Activated T-cell treated with anti-CD3 and anti-CD28 coated beads for 48 hours (primary cell): Measurements from ENCODE around the gene BMPR2.
"Not testable (repeated sequence)": the region's sequence is repeated elsewhere in the genome, so short reads cannot be mapped to it uniquely, and the experiment has no call there.

ENCODE experiments used
- DNase-seq: peaks from one replicate; pipeline ENCODE4 v3.0.0-alpha.2; 2020; ENCODE audit warnings: low read depth

Gene BMPR2

GRCh38 chr2:202530038-202530437, 153.9 kb downstream of the BMPR2 start:
- DNase-seq = no peak

- DNase-seq = not testable (repeated sequence)
Measured at GRCh38 chr2:202535290-202535689, 159.2 kb downstream of the BMPR2 start.

- DNase-seq = no peak
Measured at GRCh38 chr2:202541137-202541536, 165.0 kb downstream of the BMPR2 start.

GRCh38 chr2:202542142-202542541, 166.0 kb downstream of the BMPR2 start:
- no peak for DNase-seq

GRCh38 chr2:202545523-202545922, 169.4 kb downstream of the BMPR2 start:
- no peak for DNase-seq

- DNase-seq = no peak
Measured at GRCh38 chr2:202545931-202546330, 169.8 kb downstream of the BMPR2 start.

- not testable (repeated sequence) for DNase-seq
Measured at GRCh38 chr2:202546499-202547141, 170.5 kb downstream of the BMPR2 start.

GRCh38 chr2:202548240-202548639, 172.1 kb downstream of the BMPR2 start:
- no peak for DNase-seq

GRCh38 chr2:202551000-202551399, 174.9 kb downstream of the BMPR2 start:
- DNase-seq = not testable (repeated sequence)

- peak; percentile 6 for DNase-seq
Measured at GRCh38 chr2:202555356-202555755, 179.2 kb downstream of the BMPR2 start.

GRCh38 chr2:202560200-202560599, 184.1 kb downstream of the BMPR2 start:
- DNase-seq = no peak

- no peak for DNase-seq
Measured at GRCh38 chr2:202564226-202564625, 188.1 kb downstream of the BMPR2 start.

GRCh38 chr2:202566286-202566685, 190.2 kb downstream of the BMPR2 start:
- no peak for DNase-seq

GRCh38 chr2:202574541-202574940, 198.4 kb downstream of the BMPR2 start:
- no peak for DNase-seq

- DNase-seq = not testable (repeated sequence)
Measured at GRCh38 chr2:202575194-202575593, 199.1 kb downstream of the BMPR2 start.

GRCh38 chr2:202577250-202578183, 201.4 kb downstream of the BMPR2 start:
- DNase-seq = no peak

- DNase-seq = not testable (repeated sequence)
Measured at GRCh38 chr2:202582846-202583245, 206.7 kb downstream of the BMPR2 start.

- no peak for DNase-seq
Measured at GRCh38 chr2:202583709-202584219, 207.6 kb downstream of the BMPR2 start.

GRCh38 chr2:202588647-202589581, 212.8 kb downstream of the BMPR2 start:
- peak; percentile 43 for DNase-seq

- DNase-seq = no peak
Measured at GRCh38 chr2:202589582-202589949, 213.4 kb downstream of the BMPR2 start.

GRCh38 chr2:202592566-202592965, 216.4 kb downstream of the BMPR2 start:
- DNase-seq = no peak

GRCh38 chr2:202599105-202599504, 223.0 kb downstream of the BMPR2 start:
- no peak for DNase-seq
